GM21423 (cell line): ENCODE results near the gene CELF2.

Experiments used
- ATAC-seq: cut with Tn5 transposase; IDR thresholded peaks from one replicate; pipeline ENCODE4 v1.9.1; 2021; ENCODE audit warnings: mild to moderate bottlenecking, moderate library complexity; ENCODE audit not compliant: unreplicated experiment

Gene CELF2

DNA sequence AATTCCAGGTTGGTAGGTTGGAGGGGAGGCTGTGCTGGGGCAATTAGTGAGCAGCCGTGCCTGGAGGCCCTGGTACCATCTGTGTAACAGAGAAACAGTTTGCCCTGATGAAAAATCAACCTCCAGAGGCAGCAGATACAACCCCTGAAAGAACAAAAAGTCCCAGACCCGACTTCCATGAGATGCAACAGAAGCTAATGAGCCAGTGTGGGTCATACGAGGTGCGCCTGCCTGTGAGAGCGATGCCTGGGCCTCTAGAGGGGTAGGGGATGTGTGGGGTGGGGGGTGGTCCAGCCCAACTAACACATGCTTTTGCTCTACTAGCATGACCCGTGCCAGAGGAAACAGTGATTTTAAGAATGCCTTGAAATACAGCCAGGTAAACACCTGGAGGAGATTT lies 39.3 kb downstream of the CELF2 start:
- no peak for ATAC-seq

DNA sequence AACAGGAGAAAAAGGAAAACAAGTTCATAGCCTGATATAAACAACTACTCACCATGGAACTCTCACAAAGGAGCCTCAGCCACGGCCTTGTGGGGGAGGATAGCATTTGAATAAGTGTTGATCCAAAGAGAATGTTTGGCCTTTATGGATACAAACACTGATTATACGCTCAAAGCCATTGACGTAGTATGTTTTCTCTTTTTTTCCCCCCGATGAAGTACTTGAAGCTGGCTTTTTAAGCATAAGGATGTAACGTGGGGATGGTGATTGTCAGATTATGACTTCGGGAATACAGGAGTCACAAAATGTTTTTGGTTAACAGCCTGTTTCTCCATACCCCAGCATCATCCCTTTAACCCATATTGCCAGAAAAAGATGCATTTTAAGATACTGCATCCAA lies 39.8 kb downstream of the CELF2 start:
- no peak for ATAC-seq

DNA sequence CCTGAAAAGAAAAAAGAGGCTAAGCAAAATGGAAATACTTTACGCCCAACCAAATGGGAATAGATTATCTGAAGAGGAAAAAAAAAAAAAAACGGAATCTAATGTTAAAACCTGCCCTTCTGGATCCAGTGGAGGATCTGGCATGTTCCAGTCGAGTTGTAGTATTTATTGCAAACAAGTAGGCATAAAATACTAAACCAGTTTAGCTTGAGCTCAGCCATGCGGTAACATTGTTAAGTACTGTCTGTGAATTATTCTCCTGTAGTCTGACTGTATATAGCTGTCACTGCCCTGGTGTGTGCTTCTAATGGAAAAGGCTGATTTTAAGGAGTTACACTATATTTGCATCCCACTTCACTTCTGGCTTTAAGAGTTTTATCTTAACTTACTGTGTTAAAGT lies 40.3 kb downstream of the CELF2 start:
- no peak for ATAC-seq

DNA sequence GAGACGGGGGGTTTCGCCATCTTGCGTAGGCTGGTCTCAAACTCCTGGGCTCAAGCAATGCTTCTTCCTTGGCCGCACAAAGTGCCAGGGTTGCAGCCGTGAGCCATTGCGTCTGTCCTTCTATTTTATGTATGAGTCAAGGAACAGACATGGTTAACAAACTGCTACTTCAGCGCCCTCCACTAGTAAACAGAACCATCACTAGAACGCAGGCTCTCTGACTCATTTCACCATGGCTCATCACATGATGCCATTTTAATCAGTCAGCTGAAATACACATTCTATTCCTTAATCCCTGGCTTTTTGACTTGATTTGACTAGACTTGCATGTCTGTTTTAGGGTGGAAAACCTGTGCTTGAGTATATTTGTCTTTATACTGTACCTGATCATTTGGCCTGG lies 41.3 kb downstream of the CELF2 start:
- ATAC-seq, result no peak

DNA sequence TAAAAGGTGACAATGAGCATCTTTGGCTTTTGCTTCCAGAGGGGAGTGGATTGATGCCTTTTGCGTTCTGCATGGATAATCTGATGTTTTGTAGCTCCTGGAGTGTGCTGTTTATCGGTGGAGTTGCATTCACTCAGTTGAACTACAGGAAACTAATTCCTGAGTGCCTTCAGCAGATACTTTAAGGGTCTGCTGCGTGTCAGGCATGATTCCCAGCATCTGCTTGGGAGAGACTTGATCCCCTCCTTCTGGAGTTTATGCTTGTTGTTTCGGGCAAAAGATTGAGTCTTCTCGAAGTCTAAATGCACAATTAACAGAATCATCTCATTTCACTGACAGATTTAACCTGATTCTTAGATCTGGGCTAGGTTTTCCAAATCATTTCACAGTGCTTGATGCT lies 46.2 kb downstream of the CELF2 start:
- no peak for ATAC-seq

DNA sequence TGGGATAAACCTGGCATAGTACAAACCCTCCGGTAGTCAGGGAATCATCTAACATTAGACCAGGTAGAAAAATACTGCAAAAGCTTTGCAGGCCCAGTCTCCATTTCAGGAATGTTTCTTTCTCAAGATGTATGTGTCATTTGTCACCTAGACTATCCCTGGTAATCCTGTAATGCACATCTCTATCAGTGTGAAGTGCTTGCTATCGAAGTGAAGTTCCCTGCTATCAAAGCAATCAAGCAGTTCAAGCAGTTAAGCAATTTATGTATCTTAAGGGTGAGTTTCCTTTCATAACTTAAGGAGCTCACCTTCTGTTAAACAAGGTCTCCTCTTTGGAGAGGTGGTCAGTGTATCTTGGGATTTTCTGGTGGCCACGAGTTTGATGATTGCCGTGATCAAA lies 47.2 kb downstream of the CELF2 start:
- ATAC-seq, result no peak

DNA sequence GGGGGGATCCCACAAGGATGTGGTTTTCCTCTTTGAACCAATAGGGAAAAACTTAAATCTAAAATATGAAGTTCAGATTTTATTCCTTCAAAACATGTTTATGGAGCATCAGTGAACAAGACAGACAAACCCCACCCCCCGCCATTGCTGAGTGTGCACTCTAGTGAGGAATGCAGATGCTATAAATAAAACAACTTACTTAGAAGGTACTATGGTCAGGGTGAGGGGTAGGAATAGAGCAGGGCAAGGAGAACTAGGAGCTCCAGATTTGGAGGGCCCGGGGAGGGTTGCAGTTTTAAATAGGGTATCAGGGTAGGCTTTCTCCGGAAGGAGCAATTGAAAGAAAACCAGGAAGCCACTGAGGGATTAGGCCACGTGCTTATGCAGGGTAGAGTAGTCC lies 47.9 kb downstream of the CELF2 start:
- no peak for ATAC-seq

DNA sequence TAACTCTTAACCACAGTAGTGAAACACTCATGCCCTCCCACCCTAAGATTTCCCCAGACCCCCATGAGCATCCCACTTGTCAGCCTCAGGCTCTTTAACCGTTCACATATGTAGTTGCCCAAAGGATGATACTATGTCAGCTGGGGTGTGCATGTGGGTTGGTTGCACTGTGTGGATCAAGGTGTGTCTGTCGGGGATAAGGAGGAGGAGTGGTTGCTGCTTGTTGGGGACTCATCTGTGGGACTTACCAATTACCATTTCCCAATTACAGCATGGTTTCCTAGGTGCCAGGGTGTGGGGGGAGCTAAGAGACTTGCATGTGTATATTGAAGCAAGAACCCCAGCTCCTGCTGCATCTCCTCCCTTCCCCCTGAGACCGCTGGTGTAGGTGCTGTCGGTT lies 48.8 kb downstream of the CELF2 start:
- no peak for ATAC-seq

DNA sequence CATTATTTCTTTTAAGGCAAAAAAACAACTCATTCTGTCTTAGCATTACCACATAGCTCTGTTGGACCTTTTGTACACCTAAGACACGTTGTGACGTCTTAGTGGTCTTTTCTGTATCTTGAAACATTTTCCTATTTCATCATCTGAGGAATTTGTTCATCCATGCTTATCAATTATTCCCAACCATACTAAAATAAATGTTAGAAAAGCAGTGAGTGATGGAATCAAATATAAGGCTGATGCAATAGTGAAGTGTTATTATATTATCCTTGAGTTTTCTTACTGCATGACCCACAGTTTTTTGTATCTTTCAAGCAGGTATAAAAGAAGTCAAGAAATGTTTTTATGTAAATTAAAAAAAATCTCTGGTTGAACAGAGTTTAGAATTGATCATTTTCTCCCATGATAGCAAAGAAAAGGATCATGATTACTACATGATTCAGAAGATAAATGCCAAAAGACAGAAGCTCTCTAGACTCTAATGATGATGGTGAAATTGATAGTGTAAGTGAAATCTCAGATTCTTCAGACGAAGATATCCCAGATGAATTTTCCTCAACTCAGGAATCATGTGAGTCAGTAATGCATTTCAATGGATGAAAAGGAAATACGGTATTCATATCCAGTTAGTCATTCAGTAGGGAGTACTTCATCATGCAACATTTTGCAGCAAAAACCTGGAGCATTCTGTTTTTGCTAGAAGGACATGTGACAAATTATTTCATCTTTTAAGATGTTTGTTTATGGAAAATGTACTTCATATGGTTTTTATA lies 51.4 kb downstream of the CELF2 start:
- ATAC-seq, result no peak

DNA sequence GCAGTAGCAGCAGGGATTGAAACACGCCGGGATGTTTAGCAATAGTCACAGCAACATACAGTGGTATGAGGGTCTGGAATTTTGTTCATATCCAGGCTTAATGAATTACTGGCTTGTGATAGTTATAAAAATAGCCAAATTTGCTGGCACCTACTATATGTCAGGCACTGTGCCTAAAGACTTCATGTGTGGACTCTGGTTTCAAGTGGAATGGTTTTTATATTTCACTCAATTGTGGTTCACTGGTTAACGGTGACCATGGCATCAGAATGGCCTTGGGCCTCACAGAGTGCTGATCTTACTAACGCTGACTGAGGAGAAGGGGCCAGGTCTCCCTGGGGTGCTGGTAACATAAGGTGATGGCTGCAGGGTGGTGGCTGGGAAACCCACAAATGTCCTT lies 55.7 kb downstream of the CELF2 start:
- no peak for ATAC-seq

DNA sequence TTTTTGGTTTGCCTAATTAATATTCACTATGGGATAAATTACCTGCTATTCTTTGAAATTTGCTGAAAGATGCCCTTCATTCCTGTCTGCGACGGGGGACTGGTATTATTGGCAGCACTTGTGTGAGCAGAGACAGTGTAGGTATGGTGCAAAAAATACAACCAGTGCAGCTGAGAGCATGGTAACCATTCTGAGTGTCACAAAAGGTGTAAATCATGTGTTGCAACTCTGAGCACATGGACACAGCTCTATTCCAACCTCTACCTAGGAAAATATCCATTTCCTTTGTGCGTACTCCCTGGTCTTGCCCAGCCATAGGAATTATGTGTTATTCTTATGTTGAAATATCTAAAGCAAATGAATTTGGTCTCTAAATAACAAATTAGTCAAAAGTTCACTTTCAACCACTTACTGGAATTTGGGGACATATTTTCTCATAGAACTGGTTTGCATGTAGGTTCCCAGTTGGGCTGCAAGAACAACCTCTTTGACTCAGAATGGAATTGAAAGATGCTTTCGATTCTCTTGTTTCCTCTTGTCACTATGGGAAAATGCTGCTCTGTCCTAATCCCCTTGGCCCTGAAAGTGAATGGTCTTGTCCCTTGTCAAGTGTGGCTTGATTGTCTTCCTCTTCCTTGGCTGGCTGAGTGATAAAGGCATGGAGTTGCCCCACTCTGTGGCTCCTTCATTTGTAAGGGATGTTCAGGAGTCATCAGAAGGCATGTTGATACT lies 57.0 kb downstream of the CELF2 start:
- ATAC-seq, result peak; percentile 65

DNA sequence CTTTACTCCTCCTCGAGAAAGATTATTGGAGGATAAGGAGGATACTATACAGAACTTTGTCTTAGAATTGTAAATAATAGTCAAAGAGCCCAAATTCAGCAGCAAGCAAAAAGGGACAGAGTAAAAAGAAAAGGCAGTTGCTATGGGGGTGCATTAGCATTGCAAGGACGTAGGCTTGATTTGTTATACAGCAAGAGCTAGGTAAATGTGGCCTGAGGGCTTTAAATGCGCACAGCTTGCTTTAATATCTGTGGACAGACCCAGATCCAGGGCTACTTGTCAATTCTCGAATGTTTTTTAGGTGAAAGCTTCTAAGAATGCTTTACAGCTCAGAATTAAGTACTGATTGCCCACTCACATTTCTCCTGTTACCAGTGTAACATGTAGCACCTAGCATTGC lies 58.5 kb downstream of the CELF2 start:
- ATAC-seq, result no peak

DNA sequence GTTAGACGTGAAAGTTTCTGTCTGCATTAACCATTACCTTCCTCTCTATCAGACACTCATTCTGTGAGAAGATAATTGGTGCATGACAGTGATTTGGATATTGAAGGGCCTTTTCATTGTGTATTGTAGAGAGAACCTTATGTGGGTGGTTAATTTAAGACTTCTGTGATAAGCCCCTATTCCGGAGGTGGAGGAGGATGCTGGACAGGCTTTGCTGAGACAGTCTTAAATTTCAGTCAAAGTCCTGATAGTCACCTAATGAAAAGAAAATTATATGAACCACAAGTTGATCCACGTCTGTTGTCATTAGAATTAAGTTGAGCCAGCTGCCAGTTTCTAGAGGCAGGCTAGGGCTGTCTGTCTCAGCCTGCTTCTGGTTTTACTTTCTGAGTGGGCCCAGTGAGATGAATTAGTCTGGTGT lies 62.9 kb downstream of the CELF2 start:
- ATAC-seq, result peak; percentile 73

DNA sequence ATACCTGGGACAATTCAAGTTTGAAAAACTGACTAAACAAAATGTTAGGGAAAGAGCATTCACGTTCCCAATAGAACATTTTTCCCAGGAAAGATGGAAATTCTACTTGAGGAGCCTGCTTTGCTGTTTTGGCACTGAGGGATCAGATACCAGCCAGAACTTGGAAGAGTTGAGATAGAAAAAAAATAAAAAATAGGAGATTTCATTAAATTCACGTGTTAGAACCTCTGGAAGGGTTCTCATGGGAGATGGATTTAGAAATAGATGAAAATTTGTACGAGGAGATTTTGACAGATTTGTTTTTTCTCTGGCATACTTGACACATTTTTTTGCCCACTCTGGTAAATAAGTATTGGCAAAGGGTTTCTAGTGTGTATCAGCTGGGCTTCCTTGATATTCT lies 63.7 kb downstream of the CELF2 start:
- ATAC-seq, result no peak

DNA sequence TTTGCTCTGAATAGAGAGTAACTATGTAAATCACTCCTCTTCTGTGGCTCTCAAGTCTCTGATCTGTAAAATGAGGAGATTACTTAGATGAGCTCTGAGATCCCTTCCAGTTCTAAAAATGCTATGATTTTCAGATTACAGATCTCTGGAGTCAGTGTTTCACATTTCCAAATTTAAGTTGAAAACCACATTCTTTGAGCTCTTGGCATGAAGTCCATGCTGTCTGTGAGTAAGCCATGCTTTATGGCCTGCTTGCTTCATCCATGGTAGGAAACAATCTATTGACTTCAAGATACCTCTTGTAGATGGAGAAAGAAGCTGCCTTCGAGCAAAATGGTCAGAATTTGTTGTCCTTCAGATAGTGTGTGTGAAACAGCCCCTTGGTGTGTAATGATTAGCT lies 64.9 kb downstream of the CELF2 start:
- ATAC-seq, result no peak

DNA sequence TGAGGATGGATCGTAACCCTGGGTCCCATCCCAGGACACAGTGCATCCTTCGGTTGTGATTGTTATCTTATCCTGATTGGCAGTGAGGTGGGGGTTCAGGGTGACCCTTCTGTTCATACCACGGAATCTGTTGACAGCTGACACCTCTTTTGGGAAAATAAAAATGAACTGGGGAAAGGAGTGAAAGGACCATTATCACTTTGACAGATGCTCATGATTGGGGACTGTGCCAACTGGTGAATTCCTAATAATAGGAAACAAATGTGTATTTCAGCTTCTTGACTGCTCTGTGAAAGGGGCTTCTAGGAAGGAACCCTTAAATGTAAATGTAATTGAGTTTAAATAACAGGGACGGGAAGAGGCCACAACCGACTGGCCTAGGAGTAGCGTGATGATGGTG lies 65.4 kb downstream of the CELF2 start:
- ATAC-seq, result no peak

DNA sequence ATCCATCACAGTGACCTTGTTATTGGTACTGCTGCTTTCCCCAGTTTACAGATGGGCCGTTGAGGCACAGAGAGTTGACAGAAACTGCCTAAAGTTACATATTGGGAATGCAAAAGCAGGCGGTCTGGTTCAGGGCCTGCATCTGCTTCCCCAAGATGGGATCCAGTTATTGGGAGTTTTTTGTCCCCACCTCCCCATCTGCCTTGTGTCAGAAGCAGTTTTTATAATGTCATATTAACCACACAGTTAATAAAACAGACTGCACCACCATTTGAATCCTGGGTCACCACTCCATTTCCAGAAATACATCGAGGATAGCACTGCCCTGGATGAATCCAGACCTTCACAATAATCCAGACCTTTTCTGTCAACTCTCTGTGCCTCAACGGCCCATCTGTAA lies 67.9 kb downstream of the CELF2 start:
- no peak for ATAC-seq

DNA sequence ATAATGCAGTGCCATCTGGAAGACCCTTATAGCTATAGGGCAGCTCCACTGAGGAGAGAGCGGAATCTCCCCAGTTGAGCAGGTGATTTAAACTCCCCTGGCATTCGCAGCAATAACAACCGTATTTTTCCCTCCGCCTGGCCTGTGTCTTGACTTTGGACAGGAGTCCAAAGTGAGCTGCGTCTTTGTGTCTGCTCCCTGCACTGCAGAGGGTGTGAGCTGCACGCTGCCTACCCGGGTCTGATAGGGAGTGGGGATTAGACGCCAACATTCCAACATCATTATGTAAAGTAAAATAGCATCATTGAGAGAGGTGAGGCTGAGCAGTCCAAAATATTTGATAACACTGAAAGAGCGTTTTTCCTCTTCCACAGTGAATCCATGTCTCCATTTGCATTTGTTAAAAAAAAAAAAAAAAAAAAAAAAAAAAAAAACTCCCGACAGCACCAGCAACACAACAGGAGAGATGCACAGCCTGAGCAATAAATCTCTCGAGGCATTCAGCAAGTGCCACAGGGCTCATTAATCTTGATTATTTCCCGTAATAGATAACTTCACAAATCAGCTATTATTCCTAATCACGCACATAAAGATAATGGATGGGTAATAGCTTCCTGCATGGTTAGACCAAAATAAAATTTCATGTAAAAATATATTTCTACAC lies 68.6 kb downstream of the CELF2 start:
- no peak for ATAC-seq

DNA sequence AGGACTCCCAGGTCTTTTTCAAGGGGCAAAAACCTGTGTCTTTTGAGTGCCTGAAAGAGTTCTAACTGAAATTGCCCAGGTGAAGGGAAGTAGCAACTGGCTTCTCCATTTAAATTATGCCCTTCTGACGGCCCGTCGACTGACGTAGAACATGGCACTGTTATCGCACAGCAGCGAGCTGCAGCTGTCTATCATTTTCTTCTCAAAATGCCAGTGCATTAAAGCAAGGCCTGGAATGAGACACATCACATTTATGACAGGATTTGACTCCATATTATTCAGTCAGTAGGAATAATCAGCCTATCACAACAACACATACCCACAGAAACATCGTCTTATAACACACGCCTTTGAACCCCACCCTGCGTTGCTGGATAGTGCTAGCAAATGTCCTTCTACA lies 69.7 kb downstream of the CELF2 start:
- no peak for ATAC-seq

DNA sequence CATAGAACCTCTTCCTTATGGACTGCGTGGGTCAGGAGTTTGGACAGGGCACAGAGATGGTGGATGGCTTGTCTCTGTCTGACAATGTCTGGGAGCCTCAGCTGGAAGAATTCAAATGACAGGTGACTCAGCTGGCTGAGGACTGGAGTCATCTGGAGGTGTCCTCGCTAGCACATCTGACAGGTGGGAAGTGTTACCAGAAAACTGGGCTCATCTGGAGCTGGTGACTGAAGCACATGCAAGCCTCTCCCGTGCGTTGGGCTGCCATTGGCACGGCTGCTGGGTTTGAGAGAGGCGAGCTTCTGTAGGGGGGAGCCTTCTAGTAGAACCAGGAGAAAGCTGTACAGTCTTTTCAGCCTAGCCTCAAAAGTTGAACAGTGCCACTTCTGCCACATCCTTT lies 71.0 kb downstream of the CELF2 start:
- ATAC-seq, result no peak

DNA sequence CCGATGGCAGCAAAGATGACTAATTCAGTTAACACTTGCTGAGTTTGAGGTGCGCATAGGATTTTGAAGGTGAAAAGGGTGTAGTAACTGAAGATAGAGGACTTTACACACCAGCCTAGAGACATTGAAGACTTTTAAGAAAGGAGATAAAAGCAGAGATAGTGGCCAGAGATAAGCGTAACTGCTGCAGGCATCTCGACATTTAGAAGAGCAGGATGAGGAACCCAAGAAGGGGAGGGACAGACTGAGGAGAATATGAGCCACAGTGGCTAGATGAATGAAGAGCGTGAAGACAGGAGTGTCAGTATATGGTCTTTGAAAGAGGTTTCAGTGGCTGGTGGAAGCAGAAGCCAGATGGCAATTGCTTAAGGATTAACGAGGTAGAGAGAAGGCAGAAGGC lies 71.6 kb downstream of the CELF2 start:
- ATAC-seq, result no peak

DNA sequence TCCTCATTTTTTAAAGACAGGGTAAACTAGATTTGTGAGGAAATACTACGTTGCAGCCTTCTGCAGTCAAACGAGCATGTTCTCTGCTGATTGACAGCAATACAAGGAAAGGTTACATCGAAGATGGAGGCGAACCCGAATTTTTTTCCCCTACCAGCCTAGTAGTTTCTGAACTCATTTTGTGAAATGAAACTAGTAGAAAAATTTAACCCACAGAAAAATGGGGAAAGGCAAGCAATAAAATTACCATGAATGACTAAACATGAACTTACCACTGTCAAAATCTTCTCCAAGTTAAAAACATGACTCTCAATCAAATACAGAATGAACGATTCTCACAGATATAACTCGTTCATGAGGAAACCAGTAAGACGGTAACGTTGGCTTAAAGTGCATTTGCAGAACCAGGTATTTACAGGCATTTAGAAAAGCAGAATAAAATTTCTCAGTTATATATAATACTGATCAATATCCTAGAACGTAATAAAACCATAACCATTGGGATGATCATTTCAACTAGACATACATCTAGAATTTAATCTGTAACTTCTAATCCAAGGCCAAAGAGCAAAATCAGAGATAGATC lies 73.9 kb downstream of the CELF2 start:
- no peak for ATAC-seq
